GM18502 (cell line): ENCODE data around the gene TTLL11.
"Not testable (repeated sequence)": the region's sequence is repeated elsewhere in the genome, so short reads cannot be mapped to it uniquely, and the experiment has no call there.

Experiments used
- ATAC-seq: cut with Tn5 transposase; IDR thresholded peaks from one replicate; pipeline ENCODE4 v1.9.1; 2021; ENCODE audit warnings: mild to moderate bottlenecking; ENCODE audit not compliant: unreplicated experiment, poor library complexity

Gene TTLL11

DNA sequence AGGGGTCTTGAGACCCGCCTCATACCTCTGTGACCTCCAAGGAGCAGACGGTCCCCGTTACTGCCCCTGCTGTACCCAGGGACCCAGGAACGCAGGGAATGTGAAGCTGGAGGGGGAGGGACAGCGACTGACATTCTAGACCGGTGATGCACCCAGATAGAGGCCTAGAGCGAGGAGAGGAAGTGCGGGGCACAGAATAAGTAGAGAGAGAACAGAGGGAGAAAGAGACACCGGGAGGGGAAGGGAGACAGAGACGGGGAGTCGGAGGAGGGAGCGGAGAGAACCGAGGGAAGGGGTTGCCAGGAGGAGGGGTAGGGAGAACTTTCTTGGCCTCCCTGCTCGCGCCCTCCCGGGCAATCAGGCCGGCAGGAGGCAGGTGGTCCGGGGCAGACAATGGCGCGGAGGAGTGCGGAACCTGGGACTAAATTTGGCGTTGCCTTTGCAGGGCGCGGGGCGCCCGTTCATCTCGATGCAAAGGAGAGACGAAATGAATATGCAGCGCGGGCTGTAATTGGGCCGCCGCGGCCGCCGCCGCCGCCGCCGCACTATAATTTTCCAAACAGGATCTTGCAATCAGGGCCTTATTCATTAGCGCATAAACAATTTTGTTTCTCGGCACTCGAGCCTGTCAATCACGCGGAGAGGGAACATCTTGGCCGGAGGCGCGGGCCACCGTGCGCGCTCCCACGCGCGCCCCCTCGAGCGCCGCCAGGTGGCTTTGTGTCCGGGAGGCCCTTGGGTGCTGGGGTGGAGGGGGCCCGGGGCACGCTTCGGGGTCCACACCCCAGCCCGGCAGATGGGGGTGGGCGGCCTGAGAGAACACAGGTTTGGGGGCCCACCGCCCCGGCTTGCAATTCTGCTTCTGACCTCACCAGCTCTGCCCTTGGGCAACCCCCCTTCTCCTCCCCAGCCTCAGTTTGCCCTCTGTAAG lies 33.5 kb upstream of the TTLL11 start:
- ATAC-seq, result no peak

DNA sequence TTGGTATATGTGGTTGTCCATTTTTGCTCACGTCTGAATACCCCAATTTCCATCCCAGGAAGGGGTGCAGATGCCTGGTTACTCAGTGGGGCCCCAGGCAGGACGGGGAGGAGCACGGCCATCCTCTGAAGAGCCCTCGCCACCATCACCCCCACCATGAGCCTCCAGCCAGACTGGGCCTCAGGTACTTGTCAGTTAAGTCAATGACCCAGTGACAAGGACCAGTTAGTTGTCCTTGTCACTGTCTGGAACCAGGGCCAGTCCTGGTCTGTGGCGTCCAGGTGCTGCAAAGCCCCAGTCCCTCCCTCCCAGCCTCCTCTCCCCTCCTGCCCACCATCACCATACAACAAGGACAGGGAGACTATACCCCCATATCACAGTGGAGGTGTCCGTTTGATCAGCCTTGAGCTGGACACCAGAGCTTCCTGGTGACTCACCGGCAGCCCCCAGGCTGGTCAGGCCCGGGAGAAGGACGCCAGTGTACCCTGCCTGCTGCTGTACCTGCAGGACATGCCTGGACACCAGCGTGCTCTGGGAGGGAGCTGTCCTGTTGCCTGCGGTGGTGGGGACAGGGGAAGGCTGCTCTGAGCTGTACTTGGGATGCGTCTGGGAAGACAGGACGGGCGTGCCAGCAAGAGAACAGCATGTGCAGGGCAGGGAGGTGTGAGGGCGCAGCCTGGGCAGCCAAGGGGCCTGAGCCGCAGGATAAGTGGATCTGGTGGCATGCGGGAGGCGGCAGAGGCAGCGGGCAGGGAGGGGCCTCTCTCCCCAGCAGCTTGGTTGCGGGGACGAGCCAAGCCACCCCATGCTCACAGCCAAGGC lies 32.6 kb upstream of the TTLL11 start:
- ATAC-seq, result no peak

DNA sequence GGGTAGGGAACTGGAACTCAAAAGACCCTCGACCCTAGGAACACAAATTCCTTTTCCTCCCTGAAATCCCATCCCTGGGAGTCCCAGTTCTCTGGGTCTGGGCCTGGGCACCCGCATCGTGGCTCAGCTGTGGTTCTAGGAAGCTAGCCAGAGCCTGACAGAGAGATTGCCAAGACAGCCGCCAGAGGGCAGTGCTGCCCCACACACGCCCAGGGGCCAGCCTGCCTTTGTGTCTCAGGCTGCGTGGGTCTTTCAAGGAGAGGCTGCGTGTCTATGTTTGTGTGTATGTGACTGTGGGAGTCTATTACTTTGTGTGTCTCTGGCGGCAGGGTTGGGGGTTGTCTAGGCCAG lies 32.0 kb upstream of the TTLL11 start:
- no peak for ATAC-seq

DNA sequence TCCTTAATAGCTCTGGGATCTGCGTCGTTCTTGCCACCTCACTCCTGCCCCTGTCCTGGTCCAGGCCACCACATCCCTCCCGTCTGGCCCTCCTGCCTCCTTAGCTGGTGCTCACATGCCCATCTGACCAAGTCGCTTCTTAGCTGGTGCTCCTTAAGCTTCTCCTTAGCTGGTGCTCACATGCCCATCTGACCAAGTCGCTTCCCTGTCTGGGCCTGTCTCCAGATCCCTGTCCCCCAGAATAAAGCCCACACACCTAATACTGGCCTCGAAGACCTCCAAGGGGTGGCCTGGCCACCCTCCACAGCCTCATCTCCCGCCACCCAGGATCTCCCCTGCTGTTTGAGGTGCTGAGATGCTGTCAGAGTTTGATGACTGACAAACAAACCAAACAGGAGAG lies 31.4 kb upstream of the TTLL11 start:
- ATAC-seq, result no peak

DNA sequence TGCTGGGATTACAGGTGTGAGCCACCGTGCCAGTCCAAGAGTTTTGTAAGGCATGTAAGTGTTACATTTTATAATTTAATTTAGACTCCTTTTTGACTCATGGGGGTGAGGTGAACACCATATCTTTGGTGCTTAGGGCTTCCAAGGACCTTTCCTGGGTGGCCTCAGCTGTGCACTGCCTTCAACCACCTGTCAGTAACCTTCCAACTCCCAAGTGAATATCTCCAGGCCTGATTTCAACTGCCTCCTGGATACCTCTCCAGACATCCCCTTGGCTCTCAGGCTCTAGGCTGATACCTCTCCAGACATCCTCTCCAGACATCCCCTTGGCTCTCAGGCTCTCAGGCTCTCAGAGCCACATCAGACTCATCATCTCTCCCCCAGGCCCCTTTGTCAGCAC lies 30.9 kb upstream of the TTLL11 start:
- no peak for ATAC-seq

DNA sequence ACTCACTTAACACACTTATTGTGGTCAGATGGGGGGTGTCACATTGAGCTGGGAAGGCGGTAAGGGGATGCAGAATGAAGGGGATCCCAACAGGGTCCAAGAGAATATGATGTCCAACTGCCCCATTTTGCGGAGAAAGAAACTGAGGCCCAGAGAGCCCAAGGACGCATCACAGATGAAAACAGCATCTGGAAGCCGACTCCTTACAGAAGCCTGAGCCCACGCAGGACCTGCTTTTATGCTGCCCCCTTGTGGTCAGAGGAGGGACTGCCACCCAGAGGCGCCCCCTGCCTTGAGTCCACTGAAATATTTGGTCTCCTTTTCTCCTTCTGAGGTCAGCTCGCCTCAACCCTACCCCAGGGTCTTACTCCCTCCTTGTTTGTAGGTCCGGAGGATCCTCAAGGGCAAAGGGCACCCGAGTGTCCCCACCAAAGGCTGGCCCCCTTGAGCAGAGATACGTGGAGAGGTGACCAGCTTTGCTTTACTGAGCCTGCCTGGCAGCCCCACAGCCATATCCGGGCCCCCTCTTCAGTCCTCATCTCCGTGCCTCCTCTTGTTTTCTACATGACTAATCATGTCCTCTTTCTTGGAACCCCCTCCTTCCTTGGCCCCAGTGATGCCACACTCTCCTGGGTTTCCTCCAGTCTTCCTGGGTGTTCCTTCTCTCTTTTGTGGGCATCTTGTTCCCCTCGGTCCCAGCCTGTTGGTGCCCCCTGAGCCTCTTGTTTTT lies 30.0 kb upstream of the TTLL11 start:
- ATAC-seq, result peak; percentile 54

DNA sequence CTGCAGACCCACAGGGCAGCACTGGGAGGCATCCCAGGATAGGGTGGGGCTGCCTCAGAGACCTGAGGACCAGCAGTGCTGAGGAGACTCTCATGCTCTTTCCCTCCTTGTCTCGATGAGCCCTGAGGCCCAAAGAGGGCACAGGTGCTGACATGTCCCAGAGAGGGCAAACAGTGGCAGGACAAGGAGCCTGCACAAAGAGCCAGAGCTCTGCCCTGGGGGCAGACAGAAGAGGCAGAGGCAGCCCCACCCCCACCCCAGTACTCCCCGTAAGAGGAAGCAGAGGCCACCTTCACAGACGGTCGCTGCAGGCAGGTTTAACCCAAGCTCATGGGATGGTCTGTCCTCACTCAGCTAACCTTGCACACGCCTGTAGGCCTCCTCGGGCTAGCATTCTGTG lies 29.4 kb upstream of the TTLL11 start:
- no peak for ATAC-seq

DNA sequence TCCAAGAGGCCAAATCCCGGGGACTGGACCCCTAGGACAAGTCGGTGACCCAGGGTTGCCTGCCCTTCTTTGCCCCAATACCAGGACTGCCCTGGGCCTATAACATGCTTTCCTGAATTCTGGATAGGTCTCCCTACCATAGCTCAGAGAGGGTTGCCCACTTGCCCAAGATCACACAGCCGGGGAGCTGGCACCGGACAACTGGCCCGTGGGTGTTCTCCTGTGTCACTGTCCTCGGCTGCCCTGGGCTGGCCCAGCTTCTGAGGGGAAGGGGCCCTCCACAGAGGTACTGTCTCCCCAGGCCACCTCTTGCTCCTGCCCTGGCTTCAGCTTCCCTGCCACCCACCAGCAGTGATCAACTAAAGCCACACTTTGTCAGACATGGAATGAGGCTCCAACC lies 28.8 kb upstream of the TTLL11 start:
- no peak for ATAC-seq

DNA sequence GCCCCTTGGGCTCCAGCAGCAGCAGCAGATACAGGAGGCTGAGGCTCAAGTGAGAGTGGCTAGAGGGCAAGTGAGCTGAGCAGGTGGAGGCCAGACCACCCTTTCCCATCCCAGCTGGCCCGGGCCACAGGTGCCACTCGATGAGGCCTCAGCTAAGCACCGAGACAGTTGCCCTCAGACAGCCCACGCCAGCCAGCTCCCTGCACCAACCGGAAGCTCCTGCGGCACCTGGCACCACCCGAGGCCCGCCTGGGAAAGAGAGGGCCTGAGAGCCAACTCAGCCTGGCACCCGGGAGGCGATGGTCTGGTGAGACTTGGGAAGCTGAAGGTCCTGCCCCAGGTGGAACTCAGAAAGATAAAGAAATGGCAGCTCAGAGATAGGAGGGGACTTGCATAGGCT lies 28.3 kb upstream of the TTLL11 start:
- no peak for ATAC-seq

DNA sequence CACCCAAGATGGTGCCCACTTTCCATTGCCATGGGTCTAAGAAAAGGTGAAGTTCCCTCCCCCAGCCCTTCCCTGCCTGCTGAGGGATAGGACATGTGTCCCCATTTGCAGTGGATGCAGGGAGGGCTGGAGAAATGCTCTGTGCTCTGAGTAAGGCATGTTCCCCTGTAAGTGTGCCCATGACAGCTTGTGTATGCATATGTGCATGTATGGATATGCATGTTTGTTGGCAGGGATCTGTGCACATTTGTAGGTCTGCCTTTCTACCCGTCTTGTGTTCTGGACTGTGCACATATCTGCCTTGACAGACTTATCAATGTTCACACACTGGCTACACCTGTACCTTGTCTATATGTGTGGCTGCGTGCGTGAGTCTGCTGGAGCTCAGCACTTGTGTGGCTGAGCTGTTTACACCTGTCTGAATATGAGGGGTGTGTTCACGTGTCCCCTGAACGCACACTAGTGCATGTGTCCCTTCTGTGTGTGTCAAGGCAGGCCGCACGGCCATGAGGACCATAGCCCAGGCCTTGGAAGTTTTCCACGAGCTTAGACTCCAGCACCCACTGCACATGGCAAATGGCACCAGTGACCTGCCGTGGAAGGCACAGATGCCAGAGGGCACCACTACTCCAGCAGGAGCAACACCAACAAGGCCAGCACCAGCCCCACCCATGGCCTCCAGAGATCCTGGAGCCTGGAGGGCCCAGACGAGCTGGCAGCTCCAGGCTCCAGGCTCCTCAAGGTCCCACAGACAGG lies 27.4 kb upstream of the TTLL11 start:
- no peak for ATAC-seq

DNA sequence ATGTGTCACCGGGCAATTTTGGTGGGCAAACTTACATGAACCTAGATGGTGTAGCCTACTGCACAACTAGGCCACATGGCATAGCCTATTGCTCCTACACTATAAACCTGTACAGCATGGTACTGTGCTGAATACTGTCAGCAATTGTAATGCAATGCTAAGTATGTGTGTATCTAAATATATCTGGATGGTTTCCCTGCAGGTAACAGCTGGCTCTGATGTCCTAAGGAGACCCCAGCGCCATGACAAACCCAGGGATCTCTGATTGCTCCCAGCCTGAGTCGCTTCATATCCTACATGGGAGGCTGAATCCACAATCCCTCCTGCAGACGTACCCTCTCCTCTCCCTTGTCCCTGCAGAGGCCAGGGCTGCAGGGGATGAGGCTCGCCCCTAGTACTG lies 26.6 kb upstream of the TTLL11 start:
- no peak for ATAC-seq

DNA sequence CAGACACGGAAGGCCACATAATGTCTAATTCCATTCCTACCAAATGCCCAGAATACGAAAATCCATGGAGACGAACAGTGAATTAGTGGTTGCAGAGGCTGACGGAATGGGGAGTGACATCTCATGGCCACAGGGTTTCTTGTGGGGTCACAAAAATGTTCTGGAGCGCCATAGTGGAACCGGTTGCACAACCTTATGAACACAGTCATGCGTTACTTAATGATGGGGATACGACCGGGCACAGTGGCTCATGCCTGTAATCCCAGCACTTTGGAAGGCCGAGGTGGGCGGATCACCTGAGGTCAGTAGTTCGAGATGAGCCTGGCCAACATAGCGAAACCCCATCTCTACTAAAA lies 26.0 kb upstream of the TTLL11 start:
- no peak for ATAC-seq

DNA sequence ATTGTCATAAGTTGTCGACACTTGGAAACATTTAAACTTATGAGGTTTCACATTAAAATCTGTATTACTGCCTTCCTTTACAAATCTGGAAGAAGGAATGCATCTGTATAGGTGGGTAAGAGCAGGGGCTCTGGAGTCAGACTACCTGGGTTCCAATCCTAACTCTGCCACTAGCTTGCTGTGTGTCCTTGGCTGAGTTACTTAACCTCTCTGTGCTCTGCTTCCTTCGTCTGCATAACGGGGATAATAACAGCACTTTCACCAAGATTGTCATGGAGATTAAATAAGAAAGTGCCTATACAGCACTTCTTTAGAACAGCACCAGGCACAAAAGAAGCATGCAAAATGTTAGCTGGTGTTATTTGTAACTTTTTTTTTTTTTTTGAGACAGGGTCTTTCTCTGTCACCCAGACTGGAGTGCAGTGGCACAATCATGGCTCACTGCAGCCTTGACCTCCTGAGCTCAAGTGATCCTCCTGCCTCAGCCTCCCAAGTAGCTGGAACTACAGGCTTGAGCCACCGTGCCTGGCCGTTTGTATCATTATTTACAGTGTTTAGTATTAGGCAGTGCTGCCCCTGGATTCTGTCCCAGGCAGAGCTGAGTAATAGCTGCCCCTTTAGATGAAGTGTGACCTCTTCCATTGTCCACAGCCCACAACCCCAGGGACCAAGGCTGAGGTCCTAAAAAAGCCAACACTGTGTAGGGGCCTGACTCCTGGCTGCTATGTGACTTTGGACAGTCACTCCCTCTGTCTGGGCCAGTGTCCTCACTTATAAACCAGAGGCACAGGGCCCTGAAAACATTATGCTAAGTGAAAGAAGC lies 25.4 kb upstream of the TTLL11 start:
- ATAC-seq, result no peak

DNA sequence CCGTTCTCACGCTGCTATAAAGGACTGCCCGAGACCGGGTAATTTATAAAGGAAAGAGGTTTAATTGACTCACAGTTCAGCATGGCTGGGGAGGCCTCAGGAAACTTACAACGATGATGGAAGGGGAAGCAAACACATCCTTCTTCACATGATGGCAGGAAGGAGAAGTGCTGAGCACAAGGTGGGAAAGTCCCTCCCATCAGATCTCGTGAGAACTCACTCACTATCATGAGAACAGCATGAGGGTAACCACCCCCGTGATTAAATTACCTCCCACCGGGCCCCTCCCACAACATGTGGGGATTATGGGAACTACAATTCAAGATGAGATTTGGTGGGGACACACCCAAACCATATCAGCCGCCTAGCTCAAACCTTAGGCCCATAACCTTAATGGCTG lies 24.1 kb upstream of the TTLL11 start:
- not testable (repeated sequence) for ATAC-seq

DNA sequence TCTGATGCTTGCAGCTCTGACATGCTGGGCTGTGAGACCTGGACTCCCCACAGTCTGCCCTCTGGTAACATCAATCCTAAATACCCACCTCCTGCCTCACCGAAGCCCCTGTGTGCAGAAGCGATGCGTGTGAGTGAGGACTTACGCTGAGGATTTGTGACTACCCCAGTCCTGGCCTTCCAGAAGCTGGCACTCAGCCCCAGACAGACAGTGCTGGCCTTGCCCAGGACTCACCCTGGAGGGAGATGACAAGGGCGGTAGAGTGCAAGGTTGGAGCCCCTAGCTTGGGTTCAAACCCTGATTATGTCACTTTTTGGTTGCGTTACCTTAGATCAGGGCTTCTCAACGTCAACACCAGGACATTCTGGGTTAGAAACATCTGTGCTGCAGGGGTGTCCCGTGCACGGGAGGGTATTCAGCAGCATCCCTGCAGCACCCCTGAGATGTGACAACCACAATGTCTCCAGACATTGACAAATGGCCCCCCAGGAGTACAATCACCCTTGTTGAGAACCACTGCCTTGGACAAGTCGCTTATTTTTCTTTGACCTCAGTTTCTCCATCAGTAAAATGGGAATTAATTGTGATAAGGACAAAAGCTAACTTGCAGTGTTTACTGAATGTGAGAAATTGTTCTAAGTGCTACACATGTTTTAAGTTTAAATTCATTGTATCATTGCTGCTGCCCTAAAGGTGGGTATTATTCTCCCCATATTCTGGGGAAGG lies 23.5 kb upstream of the TTLL11 start:
- ATAC-seq, result no peak

DNA sequence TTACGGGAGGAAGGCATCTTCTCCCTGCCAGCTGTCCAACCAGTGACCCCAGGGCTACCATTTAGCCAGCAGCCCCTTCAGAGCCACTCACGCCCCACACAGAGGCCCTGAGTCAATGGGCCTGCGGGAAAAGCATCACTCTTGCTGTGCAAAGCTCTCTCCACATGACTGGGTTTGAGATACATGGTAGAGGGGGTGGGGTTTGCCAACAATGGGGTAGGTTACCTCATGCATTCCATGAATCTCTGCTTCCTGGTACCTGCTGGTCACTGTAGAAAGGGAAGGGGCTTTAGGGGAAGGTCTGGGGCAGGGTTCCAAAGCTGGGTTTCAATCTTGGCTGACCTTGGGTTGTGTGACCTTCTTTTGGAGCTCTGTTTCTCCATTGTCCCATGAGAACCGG lies 22.9 kb upstream of the TTLL11 start:
- ATAC-seq, result no peak

DNA sequence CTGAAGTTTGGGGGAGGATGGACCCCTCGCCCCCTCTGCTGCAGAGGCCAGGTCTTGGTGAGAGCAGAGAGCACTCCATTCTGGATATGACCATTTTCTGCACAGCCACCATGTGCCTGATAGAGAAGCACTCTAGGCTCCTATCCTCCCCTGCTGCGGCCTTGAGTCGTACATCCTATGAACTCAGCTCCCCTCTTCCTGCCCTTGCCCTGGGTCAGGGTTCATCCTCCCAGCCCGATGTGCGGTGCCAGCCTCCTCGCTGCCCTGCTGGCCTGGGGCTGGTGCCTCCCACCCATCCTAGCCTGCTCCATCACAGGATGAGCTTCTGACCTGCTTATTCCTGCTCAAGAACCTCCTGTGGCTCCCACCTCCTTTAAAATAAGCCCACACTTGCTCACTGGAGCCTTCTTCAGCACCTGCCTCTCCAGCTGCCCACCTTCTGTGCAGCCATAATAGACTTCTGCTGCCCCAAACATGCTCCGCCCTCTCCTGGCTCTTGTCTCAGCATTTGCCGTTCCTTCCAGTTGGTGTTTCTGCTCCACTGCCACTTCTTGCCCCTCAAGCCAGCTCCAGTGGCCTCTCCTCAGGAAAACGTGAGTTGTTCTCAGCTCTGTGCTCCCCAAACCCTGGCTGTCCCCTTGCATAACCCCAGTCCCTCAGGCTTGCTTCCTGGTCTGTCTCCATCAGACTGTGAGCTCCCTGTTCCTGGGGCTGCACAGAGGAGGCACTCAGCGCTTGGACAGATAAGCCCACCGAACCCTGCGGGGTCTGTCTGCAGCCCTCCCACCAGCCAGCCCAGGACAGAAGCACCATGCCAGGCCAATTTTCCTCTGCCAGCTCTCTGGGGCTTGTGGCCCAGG lies 22.3 kb upstream of the TTLL11 start:
- no peak for ATAC-seq

DNA sequence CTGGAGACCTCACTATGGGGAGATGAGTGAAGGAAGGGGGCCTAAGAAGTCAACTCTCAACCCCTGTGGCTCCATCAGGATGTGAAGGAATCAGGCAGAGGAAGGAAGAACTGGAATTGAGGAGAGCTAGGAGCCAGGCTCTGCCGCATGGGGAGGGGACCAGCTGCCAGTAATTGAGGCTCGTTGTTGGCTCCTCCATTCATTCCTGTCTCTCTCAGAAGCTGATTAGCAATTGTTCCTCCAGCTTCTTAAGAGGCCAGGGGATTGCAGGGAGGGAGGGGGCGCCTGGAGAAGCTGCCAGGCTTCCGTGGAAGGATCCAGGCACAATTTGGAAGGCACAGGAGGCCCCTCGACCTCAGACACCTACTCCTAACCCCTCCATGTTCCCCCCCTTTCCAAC lies 20.5 kb upstream of the TTLL11 start:
- ATAC-seq, result no peak
